Transverse colon (tissue), 4 donors: Measurements from ENCODE around the gene SHB. TPM values are rescaled to one million over a fixed set of nuclear protein-coding genes. Genes with fewer than 3 reads are reported as not detected.

Experiments used
- DNase-seq: peaks from one replicate; pipeline ENCODE4 v3.0.0-alpha.2; 2019
- H3K27ac ChIP-seq, 4 donors: fragments of 200-600 bp; sonication (generic); 2 replicates each; pipeline ENCODE4 v1.5.1; 2016 to 2018; ENCODE audit warnings: inconsistent platforms in 4 of 4
- H3K27me3 ChIP-seq: fragments of 200-600 bp; sonication (generic); 2 replicates; pipeline ENCODE4 v1.5.1; 2017; ENCODE audit warnings: inconsistent platforms
- H3K36me3 ChIP-seq, 4 donors: fragments of 200-600 bp; sonication (generic); 2 replicates each; pipeline ENCODE4 v1.5.1; 2017 to 2019; ENCODE audit warnings: inconsistent platforms in 4 of 4
- H3K4me1 ChIP-seq, 4 donors: fragments of 200-600 bp; sonication (generic); 2 replicates each; pipeline ENCODE4 v1.5.1; 2017 to 2020; ENCODE audit warnings: inconsistent platforms in 4 of 4
- H3K4me3 ChIP-seq, 4 donors: fragments of 200-600 bp; sonication (generic); 1 replicate in 1 of 4; 2 replicates in 3 of 4; pipeline versions ENCODE4 v1.5.1 to v1.6.1; 2017 to 2019; ENCODE audit warnings: inconsistent platforms in 4 of 4
- H3K9me3 ChIP-seq, 2 donors: fragments of 200-600 bp; sonication (generic); 2 replicates each; pipeline ENCODE4 v1.5.1; 2017 to 2019; ENCODE audit warnings: inconsistent platforms in 2 of 2
- EP300 ChIP-seq: sonication (generic); formaldehyde crosslinking; IDR thresholded peaks from one replicate; pipeline ENCODE4 v1.6.1; 2017; ENCODE audit warnings: antibody characterized with exemption, low read depth
- POLR2A ChIP-seq: fragments of 450-650 bp; IDR thresholded peaks from one replicate; pipeline ENCODE4 v1.6.1; 2016; ENCODE audit warnings: antibody characterized with exemption, mild to moderate bottlenecking, moderate library complexity
- POLR2AphosphoS5 ChIP-seq, 3 donors: sonication (generic); formaldehyde crosslinking; IDR thresholded peaks; one replicate each; pipeline ENCODE4 v1.6.1; 2016; ENCODE audit warnings: antibody characterized with exemption in 3 of 3
- WGBS, 2 donors: methylation state at CpG; one replicate each; pipeline ENCODE4 v1.1.5; 2018; ENCODE audit warnings: low coverage in 1 of 2; 5-methylcytosine and 5-hydroxymethylcytosine counted together
- in situ Hi-C, 4 donors: fragments of 200-750 bp; cut with MboI; loops; one replicate each; pipeline versions ENCODE4 v1.15.0 to v1.15.1; 2017; ENCODE audit warnings: low sequenced_read_pairs in 3 of 4, low pct_ligation_motif_present in 1 of 4, low pct_unique_long_range_greater_than_20kb in 1 of 4
- intact Hi-C: fragments of 100-400 bp; cut with DNase I; formaldehyde crosslinking; loops from one replicate; pipeline ENCODE4 v1.15.1; 2023; ENCODE audit warnings: low total_unique reads
- total RNA-seq, 4 donors: library from RNA; depleted of rRNA; stranded (reverse); fragments of >200 nt; gene quantifications; one replicate each; pipeline ENCODE4 v1.1.0, GENCODE V29; 2016
- TF ChIP-seq, protein P1 (sequence below), 5 experiments: fragments of 200-600 bp in 3 of 5; fragments of 450-650 bp in 2 of 5; sonication (generic) in 3 of 5; IDR thresholded peaks; 1 replicate in 2 of 5; 2 replicates in 3 of 5; pipeline ENCODE4 v1.5.1; 2016 to 2017; ENCODE audit warnings: antibody characterized with exemption in 5 of 5, inconsistent platforms in 3 of 5, mild to moderate bottlenecking in 2 of 5, moderate library complexity in 1 of 5

Gene SHB
- total RNA-seq, 4 donors from 2014 or later = 11.9 to 33.7 (median 22.2) TPM

DNA sequence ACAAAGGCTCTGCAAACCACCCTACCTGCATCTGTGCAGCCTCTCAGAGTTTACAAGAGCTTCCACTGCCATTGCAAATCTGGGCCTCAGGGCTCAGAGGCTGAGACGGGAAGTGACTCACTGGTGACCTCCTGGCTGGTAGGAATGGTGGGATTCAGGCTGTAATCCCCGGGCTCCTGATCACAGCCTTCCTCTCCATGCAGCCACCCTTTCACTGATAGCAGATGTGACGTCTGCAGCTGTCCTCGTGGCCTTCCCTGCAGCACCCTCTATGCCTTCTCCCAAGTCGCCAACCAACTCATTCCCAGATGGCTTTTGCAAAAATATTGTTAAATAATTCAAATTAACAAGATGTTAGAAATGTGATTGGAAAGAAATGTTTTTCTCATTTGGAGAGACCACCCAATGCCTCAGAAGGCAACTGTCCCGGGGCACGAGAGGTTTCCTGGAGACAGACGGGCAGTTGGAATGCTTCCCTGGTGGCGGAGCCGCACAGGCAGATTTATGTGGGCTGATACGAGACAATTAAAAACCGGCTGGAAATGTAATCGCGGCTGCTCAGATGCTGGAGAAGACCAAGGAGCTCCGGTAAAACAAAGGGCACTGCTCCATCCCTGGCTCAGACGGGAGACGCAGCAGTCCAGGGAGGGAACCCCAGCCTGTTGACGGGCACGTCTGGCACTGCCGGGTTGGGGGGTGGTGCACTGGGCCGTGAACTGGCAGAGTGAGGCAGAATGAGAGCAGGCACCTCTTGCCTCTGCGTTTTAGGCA, 130.7 kb downstream of the SHB start:
- Histone ChIP-seq H3K27me3 (no peaks in the 10 kb centered on the region), H3K27ac (peak overlapping the region in 1 of 4 donors; percentile 15), H3K36me3 (no peaks in the 10 kb centered on the region), H3K4me1 (peaks cover 0 to 24% (median 8%) of the 10 kb centered on the region in 4 donors), H3K4me3 (no peak overlapping the region), H3K9me3 (no peaks in the 10 kb centered on the region)
- in situ Hi-C loops = no loop called here
- WGBS, 2 donors = 66 to 77% methylated on average over 12 to 22 of the region's 22 CpGs
- intact Hi-C loops = no loop called here
- no peak for TF ChIP-seq POLR2A
- TF ChIP-seq, protein P1, sequence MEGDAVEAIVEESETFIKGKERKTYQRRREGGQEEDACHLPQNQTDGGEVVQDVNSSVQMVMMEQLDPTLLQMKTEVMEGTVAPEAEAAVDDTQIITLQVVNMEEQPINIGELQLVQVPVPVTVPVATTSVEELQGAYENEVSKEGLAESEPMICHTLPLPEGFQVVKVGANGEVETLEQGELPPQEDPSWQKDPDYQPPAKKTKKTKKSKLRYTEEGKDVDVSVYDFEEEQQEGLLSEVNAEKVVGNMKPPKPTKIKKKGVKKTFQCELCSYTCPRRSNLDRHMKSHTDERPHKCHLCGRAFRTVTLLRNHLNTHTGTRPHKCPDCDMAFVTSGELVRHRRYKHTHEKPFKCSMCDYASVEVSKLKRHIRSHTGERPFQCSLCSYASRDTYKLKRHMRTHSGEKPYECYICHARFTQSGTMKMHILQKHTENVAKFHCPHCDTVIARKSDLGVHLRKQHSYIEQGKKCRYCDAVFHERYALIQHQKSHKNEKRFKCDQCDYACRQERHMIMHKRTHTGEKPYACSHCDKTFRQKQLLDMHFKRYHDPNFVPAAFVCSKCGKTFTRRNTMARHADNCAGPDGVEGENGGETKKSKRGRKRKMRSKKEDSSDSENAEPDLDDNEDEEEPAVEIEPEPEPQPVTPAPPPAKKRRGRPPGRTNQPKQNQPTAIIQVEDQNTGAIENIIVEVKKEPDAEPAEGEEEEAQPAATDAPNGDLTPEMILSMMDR (IDR thresholded peaks at IDR 0.05) = no peak
- TF ChIP-seq EP300 = no peak
- TF ChIP-seq POLR2AphosphoS5 (IDR thresholded peaks at IDR 0.05) = no peak
- no peak for DNase-seq

DNA sequence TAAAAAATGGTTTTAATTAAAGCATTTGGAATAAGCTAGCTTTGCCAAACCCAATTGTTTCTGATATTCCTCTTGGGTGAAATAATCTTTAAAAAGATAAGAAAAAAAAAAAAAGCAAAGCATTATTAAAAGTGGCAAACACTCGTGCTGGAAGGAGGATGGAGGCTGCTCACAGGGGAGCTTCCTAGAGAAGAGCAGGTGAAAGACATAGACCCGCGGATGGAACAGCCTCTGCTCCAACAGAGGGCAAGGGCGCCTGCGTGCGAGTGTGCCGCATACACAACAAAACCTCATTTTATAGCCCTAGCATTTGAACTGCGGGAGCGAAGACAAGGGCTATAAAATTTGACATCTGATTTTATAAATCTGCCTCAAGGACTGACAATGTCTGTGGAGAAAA, 131.7 kb downstream of the SHB start:
- in situ Hi-C loops (no loop called here), intact Hi-C loops (no loop called here)
- TF ChIP-seq, protein P1 (IDR thresholded peaks at IDR 0.05) = no peak
- TF ChIP-seq POLR2A (no peak), POLR2AphosphoS5 (IDR thresholded peaks at IDR 0.05) (no peak), EP300 (no peak)
- H3K36me3 ChIP-seq = no peaks in the 10 kb centered on the region
- no peak overlapping the region for H3K4me3 ChIP-seq
- WGBS, 2 donors = 16 to 65% methylated on average over 3 to 9 of the region's 9 CpGs
- H3K27ac ChIP-seq = no peak overlapping the region
- no peaks in the 10 kb centered on the region for H3K9me3 ChIP-seq
- peaks cover 0 to 19% (median 7%) of the 10 kb centered on the region in 4 donors for H3K4me1 ChIP-seq
- H3K27me3 ChIP-seq = no peaks in the 10 kb centered on the region
- DNase-seq = no peak

DNA sequence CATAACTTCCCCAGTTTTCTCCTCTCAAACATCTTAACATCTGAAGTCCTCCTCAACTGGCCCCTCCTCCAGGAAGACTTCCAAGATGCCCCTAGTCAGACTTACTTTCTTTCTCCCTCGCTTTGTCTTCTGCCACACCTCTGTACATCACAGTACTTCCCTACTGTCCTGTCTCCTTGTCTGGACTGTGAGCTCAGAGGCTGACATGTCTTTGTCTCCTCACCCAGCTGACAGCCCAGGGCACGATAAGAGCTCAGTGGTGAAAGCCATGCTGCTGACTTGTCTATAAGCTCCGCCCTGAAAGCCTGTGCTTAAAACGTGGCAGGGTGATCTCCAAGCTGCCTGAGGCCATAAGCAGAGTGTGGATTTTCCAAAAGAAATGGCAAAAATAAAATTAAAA, 132.1 kb downstream of the SHB start:
- no peak overlapping the region for H3K27ac ChIP-seq
- 59 to 65% methylated on average over 3 to 4 of the region's 4 CpGs for WGBS, 2 donors
- DNase-seq = no peak
- intact Hi-C loops (no loop called here), in situ Hi-C loops (no loop called here)
- no peaks in the 10 kb centered on the region for H3K27me3 ChIP-seq
- no peaks in the 10 kb centered on the region for H3K36me3 ChIP-seq
- H3K4me1 ChIP-seq = peaks cover 0 to 19% (median 7%) of the 10 kb centered on the region in 4 donors
- TF ChIP-seq POLR2AphosphoS5 (IDR thresholded peaks at IDR 0.05) (no peak), POLR2A (no peak), EP300 (no peak)
- TF ChIP-seq, protein P1 (IDR thresholded peaks at IDR 0.05) = no peak
- no peaks in the 10 kb centered on the region for H3K9me3 ChIP-seq
- H3K4me3 ChIP-seq = no peak overlapping the region

DNA sequence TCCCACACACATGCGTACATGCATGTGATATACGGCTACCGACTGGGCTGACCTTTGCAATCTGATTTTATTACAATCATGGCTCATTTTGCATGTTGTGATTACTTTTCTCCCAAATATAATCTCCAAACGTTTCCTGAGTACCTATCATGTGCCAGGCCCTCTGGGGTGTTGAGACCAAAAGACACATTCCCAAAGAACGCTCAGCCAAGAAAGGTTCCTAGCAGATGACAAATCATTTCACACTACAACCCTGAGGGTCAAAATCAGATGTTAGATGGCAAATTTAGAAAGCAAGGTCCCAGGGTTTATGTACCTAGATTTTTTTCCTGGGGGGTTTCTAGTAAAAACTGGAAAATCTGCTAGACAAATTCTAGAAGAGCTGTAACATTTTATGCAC, 132.7 kb downstream of the SHB start:
- Histone ChIP-seq H3K36me3 (no peaks in the 10 kb centered on the region), H3K27ac (no peak overlapping the region), H3K4me1 (peaks cover 0 to 19% (median 7%) of the 10 kb centered on the region in 4 donors), H3K9me3 (no peaks in the 10 kb centered on the region), H3K27me3 (no peaks in the 10 kb centered on the region), H3K4me3 (no peak overlapping the region)
- 75 to 84% methylated on average over 5 of the region's 5 CpGs for WGBS, 2 donors
- no peak for TF ChIP-seq POLR2A
- in situ Hi-C loops (no loop called here), intact Hi-C loops (no loop called here)
- no peak for DNase-seq

DNA sequence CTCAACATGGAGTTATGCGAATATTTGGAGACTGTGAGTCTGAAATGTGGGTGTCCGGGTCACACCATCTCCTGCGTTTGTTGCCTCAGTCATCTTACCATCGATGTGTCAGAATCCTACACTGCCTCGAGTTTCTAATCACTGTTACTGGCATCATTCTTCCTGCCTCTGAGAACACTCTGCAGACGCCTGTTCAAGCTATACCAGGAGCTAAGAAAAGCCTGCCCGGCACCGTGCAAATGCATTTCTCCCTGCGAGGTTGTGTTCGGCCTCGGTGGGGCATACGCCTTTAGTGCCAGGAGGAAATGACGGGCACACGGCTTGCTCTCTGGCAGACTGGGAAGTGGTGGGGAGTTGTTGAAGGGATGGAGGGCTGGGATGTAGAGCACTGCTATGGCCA, 133.9 kb downstream of the SHB start:
- H3K9me3 ChIP-seq = no peaks in the 10 kb centered on the region
- peaks cover 0 to 19% (median 7%) of the 10 kb centered on the region in 4 donors for H3K4me1 ChIP-seq
- TF ChIP-seq EP300 (no peak), POLR2AphosphoS5 (IDR thresholded peaks at IDR 0.05) (no peak), POLR2A (no peak)
- TF ChIP-seq, protein P1 (IDR thresholded peaks at IDR 0.05) = no peak
- in situ Hi-C loops = no loop called here
- no peak overlapping the region for H3K4me3 ChIP-seq
- no peaks in the 10 kb centered on the region for H3K27me3 ChIP-seq
- no peaks in the 10 kb centered on the region for H3K36me3 ChIP-seq
- no peak for DNase-seq
- 85 to 94% methylated on average over 8 to 14 of the region's 14 CpGs for WGBS, 2 donors
- intact Hi-C loops = no loop called here
- no peak overlapping the region for H3K27ac ChIP-seq
